HG03280 (cell line): ENCODE measurements around the gene KANK4.
"Not testable (repeated sequence)": the region's sequence is repeated elsewhere in the genome, so short reads cannot be mapped to it uniquely, and the experiment has no call there.

Experiments
- ATAC-seq: cut with Tn5 transposase; IDR thresholded peaks from one replicate; pipeline ENCODE4 v1.9.1; 2021; ENCODE audit warnings: mild to moderate bottlenecking, moderate library complexity; ENCODE audit not compliant: unreplicated experiment

The KANK4 gene

GRCh38 chr1:62241371-62242131 lies 77.7 kb downstream of the KANK4 start:
- no peak for ATAC-seq

DNA sequence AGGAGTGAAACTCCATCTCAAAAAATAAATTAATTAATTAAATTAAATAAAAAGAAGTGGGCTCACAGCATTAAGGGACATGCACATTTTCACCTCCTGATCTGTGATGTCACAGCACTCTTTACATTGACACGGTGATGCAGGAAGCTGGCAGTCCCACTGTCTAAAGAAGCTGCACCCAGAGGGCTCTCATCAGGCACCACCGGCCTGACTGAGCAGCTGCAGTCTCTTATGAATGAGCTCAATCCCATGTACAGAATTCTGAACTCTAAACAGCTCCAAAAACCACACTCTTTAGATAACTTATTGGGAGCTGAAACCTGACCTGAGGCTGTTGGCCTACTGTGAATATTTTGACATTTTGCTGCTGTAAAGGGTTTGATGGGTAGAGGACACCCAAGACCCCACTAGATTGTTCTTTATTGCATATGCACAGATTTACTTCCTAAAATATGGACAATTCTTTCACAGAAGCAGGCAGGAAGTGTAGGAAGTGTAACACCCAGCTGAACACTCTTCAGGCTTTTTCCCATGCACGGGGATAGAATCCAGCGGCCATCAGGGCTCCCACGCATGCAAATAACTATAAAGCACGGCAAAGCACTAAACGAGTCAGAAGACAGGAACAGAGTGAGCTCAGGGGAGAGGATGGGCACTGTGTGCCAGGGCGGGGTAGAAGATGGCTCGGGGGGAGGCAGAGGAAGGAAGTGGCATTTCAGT lies 78.4 kb downstream of the KANK4 start:
- ATAC-seq: no peak

GRCh38 chr1:62239652-62240403 lies 79.4 kb downstream of the KANK4 start:
- not testable (repeated sequence) for ATAC-seq

DNA sequence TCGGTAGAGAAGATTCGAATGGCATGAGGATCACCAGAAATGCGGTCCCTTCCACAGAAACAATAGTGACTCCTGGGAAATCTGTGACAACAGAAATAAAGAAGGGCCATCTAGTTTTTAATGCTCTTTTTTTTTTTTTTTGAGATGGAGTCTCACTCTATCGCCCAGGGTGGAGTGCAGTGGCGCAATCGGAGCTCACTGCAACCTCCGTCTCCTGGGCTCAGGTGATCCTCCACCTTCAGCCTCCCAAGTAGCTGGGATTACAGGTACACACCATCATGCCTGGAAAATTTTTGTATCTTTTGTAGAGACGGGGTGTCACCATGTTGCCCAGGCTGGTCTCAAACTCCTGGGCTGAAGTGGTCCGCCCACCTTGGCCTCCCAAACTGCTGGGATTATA lies 80.7 kb downstream of the KANK4 start:
- no peak for ATAC-seq

DNA sequence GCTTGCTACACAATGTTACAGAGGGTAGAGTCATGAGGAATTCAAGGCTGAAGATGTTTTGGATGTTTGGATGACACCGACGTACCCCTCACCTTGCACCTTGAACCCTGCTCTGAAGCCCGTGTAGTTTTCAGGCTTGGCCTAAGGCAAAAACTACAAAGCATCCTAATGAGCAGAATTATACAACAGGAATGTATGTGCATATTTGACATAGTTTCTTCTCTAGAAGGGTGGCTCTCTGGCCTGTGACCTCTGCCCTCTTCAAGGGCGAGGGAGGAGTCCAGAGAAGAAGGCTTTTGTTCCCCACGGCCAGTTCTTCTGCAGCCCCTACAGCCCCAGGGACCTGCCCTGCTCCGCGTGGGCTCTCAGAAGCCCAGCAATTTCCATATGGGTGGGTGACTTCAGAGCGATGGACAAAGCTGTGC lies 81.3 kb downstream of the KANK4 start:
- no peak for ATAC-seq

DNA sequence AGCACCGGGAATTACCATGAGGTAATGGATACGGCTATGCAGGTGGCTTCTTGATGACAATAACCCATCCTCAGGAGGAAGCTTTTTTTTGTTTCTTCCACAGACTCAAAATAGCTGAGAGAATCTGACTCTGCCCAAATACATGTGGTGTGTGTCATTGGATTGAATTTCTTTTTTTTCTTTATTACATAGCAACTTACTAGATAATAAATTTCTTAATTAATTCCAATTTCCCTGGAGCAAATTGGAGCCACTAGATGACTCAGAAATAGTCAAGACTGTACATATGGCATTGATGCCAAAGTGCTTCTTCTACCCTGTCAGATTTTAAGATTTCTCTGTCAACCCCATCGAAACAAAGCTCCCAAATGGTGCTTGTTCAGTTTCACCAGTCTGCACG lies 81.9 kb downstream of the KANK4 start:
- no peak for ATAC-seq

DNA sequence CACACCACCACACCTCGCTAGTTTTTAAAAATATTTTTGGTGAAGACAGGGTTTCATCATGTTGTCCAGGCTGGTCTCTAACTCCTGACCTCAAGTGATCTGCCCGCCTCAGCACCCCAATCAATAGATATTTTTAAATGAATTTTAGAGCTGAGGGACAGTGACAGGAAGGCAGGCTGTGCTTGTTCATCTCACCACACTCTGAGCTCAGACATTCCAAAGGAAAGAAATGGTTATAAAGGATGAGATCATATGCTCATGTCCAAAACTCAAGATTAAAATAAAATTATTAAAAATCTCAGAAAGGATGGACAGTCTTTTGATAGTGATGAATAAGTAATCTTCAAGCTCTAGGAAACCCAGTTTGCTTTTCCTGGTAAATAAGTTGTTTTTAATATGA lies 83.7 kb downstream of the KANK4 start:
- no peak for ATAC-seq

- no peak for ATAC-seq
Measured at GRCh38 chr1:62234688-62235087, 84.5 kb downstream of the KANK4 start.

- no peak for ATAC-seq
Measured at GRCh38 chr1:62233926-62234450, 85.2 kb downstream of the KANK4 start.

DNA sequence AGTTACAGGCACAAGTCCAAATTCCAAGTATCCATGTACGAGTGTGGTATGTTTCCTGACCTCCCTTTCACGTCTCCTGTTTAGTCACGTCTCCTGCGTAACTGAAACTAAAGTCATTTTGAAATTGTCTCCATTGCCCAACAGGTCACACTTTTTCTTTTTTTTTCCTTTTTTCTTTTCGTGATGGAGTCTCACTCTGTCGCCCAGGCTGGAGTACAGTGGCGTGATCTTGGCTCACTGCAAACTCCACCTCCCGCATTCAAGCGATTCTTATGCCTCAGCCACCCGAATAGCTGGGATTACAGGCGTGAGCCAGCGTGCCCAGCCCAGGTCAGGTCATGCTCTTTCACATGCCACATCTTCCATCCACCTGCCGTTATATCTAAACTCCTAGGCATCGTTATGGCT lies 86.4 kb downstream of the KANK4 start:
- ATAC-seq: no peak

- no peak for ATAC-seq
Measured at GRCh38 chr1:62230718-62231117, 88.5 kb downstream of the KANK4 start.

GRCh38 chr1:62229932-62230331 lies 89.3 kb downstream of the KANK4 start:
- no peak for ATAC-seq

DNA sequence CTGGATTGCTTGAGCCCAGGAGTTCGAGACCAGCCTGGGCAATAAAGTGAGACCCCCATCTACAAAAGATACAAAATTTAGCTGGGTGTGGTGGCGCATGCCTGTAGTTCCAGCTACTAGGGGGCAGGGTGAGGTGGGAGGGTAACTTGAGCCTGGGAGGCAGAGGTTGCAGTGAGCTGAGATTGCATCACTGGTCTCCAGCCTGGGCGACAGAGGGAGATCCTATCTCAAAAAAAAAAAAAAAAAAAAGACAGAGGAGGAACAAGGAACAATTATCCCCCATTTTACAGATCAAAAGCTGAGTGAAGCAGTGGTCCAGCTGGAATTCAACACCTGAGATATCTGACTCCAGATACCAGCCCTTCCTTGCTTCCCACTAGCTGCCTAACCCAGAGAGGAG lies 89.8 kb downstream of the KANK4 start:
- ATAC-seq: no peak

- no peak for ATAC-seq
Measured at GRCh38 chr1:62228883-62229187, 90.4 kb downstream of the KANK4 start.

- ATAC-seq: no peak
Measured at GRCh38 chr1:62228136-62228882, 90.9 kb downstream of the KANK4 start.

DNA sequence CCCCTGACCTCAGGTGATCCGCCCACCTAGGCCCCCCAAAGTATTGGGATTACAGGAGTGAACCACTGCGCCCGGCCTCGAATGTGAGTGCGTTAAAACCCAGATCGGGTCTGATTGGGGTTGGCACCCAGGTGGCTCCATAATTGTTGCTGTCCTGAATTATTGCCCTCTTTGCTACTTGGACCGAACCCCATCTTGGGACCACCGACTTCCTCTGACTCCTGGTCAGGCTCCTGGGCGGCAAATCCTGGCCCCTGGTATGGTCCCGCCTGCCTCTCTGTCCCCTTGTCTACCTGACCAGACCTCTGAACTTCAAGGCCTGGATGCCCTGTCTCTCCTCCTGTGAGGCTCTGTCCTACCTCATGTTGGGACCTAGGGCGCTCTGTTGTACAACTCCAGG lies 91.7 kb downstream of the KANK4 start:
- ATAC-seq: no peak

GRCh38 chr1:62224182-62224581 lies 95.1 kb downstream of the KANK4 start:
- no peak for ATAC-seq

DNA sequence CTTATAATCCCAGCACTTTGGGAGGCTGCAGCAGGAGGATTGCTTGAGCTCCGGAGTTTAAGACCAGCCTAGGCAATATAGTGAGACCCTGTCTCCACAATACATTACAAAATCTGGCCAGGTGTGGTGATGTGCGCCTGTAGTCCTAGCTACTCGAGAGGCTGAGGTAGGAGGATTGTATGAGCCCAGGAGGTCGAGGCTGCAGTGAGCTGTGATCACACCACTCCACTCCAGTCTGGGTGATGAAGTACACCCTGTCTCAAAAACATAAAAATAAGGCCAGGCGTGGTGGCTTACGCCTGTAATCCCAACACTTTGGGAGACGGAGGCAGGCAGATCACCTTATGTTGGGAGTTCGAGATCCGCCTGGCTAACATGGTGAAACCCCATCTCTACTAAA lies 96.9 kb downstream of the KANK4 start:
- no peak for ATAC-seq

DNA sequence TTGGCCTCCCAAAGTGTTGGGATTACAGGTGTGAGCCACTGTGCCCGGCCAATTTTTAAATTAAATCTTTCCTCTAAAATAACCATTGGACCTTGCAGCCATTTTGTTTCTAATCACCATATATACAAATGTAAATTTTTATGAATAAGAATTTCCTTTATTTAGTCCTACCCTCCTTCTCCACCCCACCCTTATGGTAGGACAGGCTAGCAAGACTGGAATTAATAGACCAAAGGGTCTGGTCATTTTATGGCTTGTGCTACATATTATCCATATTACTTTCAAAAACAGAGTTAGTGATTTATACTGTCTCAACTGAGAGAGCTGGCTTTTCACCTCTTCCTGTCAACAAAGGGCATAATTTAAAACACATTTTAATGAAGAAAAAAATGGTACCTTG lies 98.1 kb downstream of the KANK4 start:
- ATAC-seq: no peak

- not testable (repeated sequence) for ATAC-seq
Measured at GRCh38 chr1:62220456-62220855, 98.8 kb downstream of the KANK4 start.

GRCh38 chr1:62218604-62219003 lies 100.6 kb downstream of the KANK4 start:
- ATAC-seq: no peak
